Measurements from ENCODE around the gene SNX15. TPM values are rescaled to one million over a fixed set of nuclear protein-coding genes. Genes with fewer than 3 reads are reported as not detected.

The SNX15 gene
- total and polyA plus RNA-seq, 3 donors from 2014 or later: 15.6 to 22.5 (median 17.0) TPM

GRCh38 chr11:65065851-65066250 lies 38.6 kb downstream of the SNX15 start:
- no peak for DNase-seq
- Histone ChIP-seq H3K4me1 (no peaks in the 10 kb centered on the region), H3K36me3 (ENCODE audit: low read depth, missing control alignments) (no peaks in the 10 kb centered on the region), H3K9me3 (no peaks in the 10 kb centered on the region), H3K4me3 (no peak overlapping the region), H3K27me3 (no peaks in the 10 kb centered on the region), H3K27ac (no peak overlapping the region)
- TF ChIP-seq POLR2A (IDR thresholded peaks at IDR 0.05) (no peak), CTCF (IDR thresholded peaks at IDR 0.05) (no peak)
- WGBS, 2 donors: 70 to 78% methylated on average over 7 of the region's 7 CpGs
- intact Hi-C loops (cut with DNase I; ENCODE audit: low total_unique reads): no loop called here

GRCh38 chr11:65066315-65066714 lies 39.1 kb downstream of the SNX15 start:
- H3K4me3 ChIP-seq: no peak overlapping the region
- no peaks in the 10 kb centered on the region for H3K27me3 ChIP-seq
- intact Hi-C loops (cut with DNase I; ENCODE audit: low total_unique reads): no loop called here
- no peaks in the 10 kb centered on the region for H3K9me3 ChIP-seq
- no peak for DNase-seq
- no peak for TF ChIP-seq POLR2A (IDR thresholded peaks at IDR 0.05)
- no peak for TF ChIP-seq CTCF (IDR thresholded peaks at IDR 0.05)
- no peak overlapping the region for H3K27ac ChIP-seq
- H3K36me3 ChIP-seq (ENCODE audit: low read depth, missing control alignments): no peaks in the 10 kb centered on the region
- no peaks in the 10 kb centered on the region for H3K4me1 ChIP-seq
- 79% methylated on average over 11 of the region's 11 CpGs; no CpG with 5 or more reads in 1 of the 2 donors for WGBS, 2 donors

GRCh38 chr11:65066805-65067291 lies 39.6 kb downstream of the SNX15 start:
- Histone ChIP-seq H3K9me3 (no peaks in the 10 kb centered on the region), H3K36me3 (ENCODE audit: low read depth, missing control alignments) (no peaks in the 10 kb centered on the region), H3K27ac (no peak overlapping the region), H3K27me3 (no peaks in the 10 kb centered on the region), H3K4me1 (no peaks in the 10 kb centered on the region), H3K4me3 (no peak overlapping the region)
- intact Hi-C loops (cut with DNase I; ENCODE audit: low total_unique reads): no loop called here
- 67 to 92% methylated on average over 1 to 4 of the region's 4 CpGs for WGBS, 2 donors
- DNase-seq: no peak
- TF ChIP-seq CTCF (IDR thresholded peaks at IDR 0.05) (no peak), POLR2A (IDR thresholded peaks at IDR 0.05) (no peak)

- H3K9me3 ChIP-seq: no peaks in the 10 kb centered on the region
Observed at GRCh38 chr11:65067446-65067845, 40.2 kb downstream of the SNX15 start.

More at GRCh38 chr11:65067446-65067845, 40.2 kb downstream of the SNX15 start:
- 69 to 81% methylated on average over 3 to 10 of the region's 10 CpGs for whole genome bisulfite sequencing, 2 donors
- no peak overlapping the region for H3K4me3 ChIP-seq
- intact Hi-C loops (cut with DNase I; ENCODE audit: low total_unique reads): no loop called here
- H3K36me3 ChIP-seq (ENCODE audit: low read depth, missing control alignments): no peaks in the 10 kb centered on the region
- DNase-seq: no peak
- no peaks in the 10 kb centered on the region for H3K27me3 ChIP-seq
- H3K4me1 ChIP-seq: no peaks in the 10 kb centered on the region
- no peak overlapping the region for H3K27ac ChIP-seq
- TF ChIP-seq POLR2A (IDR thresholded peaks at IDR 0.05) (no peak), CTCF (IDR thresholded peaks at IDR 0.05) (no peak)

Data from testis (tissue), 3 donors.